GM21447 (cell line): Measurements from ENCODE around the gene BCL2L1.

ENCODE experiments used
- ATAC-seq: cut with Tn5 transposase; IDR thresholded peaks from one replicate; pipeline ENCODE4 v1.9.1; 2021; ENCODE audit not compliant: unreplicated experiment

The BCL2L1 gene

DNA sequence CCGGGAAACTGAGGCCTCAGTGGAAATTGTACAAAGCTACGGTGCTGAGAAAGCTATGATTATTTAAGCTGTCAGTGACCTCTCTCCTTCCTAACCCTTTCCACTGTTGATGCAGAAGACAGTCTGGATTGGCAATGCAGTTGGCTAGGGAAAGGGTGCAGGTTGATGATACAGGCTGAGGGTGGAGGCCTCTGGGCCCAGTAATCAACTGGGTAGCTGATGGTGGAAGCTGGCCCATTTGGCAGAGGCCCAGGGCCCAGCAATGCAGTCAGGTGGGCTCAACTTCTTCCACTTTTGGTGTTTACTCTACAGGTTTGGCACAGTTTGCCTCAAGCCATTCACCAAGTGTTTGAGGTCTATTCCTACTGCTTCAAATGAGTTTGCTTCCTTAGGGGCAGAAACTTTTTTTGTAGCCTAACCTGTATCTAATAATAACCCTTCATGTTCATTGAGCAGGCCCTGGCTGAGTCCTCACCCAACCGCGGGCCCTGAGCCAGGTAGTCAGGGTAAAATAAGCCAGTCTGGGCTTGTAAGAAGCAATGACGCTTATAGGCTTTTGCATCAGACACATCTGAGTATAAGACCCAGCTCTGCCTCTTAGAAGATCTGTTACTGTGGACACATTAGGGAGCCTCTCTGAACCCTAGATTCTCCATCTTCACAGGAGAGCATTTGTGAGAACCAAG is 12.1 kb downstream of the BCL2L1 start:
- ATAC-seq, result no peak

DNA sequence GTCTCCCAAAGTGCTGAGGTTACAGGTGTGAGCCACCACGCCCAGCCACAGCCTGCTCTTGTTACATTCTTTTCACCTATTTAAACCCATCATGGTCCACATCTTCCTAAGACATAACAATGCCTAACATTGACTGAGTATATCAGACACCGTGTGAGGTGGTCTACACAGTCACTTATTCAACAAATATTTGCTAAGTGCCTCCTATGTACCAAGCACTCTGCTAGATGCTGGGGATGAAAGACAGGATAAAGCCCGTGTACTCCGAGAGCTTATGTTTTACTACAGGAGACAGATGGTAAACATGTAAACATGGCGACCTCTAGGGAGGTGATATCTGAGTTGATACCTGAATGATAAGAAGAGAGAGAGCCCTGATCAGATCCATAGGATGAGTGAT is 12.7 kb downstream of the BCL2L1 start:
- ATAC-seq, result no peak

DNA sequence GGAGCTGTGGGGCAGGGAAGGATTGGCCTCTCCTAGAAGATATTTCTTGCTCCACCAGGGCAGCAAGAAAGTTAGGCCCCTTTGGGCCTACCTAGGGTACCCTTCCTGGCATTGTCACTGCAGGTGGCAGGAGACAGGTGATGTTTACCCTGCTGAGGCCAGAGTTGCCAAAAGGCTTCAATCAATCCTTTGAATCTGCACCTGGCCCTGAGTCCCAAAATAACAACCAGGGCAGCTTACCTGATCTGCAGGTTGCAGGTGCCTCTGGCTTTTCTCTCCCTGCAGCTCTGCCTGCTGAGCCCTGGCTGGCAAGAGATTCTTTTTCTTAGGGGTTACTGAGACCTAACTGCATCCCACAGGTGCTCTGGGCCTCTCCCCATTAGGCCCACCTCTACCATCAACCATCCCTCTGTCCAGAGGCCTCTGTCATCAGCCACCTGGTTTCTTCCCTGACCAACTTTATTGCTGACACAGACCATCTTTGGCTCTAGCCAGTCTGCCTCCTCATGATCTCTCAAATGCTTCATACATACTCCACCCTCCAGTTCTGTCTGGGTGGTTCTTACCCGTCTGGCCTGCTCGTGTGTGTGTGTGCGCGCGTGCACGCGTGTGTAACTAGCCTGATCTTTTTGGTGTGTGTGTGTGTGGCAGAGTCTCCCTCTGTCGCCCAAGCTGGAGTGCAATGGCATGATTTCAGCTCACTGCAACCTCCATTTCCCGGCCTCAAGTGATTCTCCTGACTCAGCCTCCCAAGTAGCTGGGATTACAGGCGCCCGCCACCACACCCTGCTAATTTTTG is 13.7 kb downstream of the BCL2L1 start:
- ATAC-seq, result no peak

DNA sequence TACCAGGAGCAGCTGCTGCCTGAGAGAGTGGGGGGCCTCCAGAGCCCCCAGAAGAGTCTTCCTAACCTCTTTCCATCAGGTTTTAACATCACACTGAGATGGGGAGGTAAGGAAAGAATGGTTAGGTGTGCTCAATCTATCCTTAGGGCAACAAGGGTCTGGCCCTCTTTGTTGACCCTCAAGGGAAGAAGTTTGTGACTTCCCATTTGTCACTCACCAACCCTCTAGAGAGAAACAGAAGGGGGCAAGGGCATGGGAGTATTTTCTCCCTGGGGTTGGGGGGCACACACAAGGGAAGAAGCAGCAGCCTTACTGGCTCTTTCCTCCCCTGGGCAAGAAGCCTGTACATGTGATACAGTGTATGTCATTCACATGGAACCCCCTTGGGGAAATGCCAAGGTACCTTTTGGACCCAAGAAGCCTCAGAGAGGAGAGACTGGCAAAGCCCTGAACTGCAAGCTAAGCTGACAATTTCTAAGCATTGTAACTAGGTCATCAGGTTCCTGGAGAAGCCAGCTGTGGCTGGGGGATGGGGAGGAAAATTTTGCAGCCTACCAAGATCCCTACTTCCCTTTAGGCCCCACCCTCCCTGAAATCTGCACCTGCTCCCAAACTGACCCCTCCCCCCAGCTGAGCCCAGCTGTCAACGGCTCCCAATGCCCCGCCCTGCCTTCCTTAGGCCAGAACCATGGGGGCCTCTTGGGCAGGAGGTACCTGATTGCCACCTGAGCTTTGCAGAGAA is 14.5 kb downstream of the BCL2L1 start:
- no peak for ATAC-seq

DNA sequence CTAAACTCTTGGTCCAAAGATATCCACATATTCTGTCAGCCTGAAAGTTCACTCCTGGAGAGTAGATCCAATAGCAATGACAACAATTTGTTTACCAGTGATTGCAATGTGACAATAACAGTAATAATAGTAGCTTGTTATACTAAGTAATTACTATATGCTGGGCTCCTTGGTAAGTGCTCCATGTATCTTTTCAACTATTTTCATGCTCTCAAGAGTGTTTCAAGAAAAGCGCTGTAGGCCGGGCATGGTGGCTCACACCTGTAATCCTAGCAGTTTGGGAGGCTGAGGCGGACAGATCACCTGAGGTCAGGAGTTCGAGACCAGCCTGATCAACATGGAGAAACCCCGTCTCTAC is 15.4 kb downstream of the BCL2L1 start:
- no peak for ATAC-seq

DNA sequence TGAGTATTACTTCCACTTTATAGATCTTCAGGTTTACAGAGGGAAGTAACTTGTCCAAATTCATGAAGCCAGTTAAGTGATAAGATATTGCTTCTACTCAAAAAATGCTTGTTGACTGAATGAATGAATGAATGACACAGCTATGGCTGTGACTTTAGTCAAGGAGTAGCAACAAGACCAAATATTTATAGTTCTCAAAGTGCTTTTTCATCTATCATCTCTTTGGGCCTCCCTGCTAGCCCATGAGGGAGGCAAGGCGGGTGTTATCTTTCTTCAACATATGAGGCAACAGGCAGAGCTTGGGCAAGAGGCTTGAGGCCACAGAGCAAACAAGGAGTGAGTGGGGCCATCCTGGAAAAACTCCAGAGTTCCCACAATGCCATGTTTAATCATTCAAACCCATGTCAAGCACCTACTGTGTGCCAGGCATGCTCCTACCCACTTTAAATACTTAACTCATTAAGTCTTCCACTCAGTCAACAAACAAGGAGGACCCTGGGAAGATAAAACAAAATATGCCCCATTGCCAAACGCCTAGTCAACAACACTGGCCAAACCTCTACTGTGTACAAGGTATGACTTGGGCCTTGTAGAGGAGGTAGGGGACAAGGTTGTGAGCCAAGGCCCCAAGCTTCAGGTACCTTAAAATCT is 15.9 kb downstream of the BCL2L1 start:
- no peak for ATAC-seq

DNA sequence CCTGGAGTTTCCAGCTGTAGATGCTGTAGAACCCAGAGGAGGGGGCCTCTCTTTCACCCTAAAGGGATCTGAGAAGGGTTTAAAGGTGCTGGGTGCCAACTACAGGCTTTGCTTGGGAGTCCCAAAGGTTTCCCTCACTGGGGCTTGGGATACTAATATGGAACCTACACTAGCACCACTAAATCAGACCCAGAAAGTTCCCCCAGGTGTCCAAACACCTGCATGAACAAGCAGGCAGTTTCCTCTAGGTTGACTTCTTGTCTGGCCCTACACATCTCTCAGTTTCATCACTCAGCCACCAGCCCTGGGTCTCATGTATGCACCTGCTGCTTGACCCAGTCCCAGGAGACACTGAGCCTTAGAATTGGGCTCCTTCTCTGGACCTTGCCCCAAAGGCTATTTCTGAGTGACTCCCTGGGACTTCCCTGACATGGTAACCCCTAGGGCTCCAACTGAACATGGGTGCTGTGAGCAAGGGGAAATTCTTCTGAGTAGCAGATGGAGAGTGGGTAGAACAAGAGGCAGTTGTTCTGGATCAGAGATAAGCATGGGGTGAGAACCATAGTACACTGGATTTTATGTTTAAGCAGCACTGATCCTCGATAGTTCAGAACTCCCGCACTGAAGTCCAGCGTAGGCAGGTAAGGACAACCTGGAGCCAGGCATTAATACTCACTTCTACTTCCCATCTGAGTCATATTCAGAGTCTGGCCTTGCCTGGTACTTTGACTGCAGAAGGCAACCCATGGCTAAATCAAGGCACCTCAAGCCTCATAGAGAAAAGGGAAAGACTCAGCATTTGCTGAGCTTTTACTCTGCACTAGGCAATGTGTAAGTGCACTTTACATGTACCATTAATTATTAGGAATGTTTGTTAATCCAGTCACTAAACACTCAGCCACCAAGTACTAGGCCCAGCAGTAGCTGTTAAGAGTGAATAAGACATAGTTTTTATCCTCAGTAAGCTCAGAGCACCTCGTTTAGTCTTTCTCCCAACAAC is 16.8 kb downstream of the BCL2L1 start:
- peak; percentile 91 for ATAC-seq

DNA sequence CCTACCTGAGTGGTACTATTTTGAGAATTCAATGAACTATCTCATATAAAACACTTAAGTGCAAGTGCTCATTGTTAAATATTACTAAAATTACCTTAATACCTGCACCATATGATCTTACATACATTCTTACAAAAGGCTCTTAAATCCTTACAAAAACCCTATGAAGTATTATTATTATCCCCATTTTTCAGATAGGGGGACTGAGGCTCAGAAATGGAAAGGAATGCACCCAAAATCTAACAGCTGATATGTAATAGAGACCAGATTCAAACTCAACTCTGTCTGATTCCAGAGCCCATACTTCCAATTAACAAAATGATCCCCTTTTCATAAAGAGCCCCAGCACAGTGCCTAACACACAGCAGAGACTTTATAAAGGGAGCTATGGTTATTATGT is 17.5 kb downstream of the BCL2L1 start:
- peak; percentile 26 for ATAC-seq

DNA sequence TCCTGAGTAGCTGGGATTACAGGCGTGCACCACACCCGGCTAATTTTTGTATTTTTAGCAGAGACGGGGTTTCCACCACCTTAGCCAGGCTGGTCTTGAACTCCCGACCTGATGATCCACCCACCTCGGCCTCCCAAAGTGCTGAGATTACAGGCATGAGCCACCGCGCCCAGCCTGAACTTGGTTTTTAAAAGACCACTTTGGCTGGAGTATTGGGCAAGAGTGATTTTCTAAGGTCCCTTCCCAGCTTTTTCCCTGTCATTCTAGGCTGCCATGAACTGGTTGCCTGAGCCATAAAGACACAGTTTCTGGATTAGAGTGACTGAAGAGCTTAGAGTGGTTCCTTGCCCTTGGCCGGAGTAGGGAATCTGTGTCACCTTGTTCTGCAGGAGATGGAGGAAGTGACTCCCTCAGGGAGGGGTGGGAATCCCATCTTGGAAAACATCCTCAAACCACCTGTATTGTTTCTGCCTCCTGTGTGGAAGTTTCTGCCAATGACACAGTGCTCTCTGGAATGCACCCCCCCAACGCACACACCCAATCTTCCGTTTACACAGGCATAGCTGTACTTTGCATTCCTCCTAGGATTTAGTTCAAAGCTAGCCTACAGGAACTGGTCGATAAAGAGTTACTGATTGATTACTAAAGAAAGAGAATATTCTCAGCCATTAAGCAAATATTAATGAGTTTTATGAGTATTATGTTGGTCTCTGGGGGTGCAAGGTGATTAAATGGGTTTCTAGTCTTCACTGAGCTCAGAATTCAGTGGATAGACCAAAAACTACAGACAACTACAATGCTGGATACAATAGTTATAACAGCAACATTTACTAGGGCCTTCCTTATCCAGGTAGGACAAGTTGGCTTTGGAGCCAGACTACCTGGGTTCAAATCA is 18.2 kb downstream of the BCL2L1 start:
- no peak for ATAC-seq

DNA sequence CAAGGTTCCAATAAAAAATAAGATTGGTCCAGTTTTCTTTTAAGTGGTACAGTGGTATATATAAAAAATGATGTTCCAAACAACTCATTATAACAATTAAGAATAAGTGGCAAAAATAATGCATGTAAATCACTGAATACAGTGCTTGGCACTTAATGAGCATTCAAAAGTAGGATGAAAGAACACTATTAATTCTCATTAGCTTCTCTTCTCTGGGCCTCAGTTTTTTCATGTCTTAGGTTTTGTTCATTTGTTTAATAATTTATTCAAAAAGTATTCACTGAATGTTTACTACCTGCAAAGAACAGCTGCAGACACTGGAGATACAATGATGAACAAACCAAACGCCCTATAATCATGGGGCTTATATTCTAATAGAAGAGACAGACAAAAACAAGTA is 21.1 kb downstream of the BCL2L1 start:
- no peak for ATAC-seq

DNA sequence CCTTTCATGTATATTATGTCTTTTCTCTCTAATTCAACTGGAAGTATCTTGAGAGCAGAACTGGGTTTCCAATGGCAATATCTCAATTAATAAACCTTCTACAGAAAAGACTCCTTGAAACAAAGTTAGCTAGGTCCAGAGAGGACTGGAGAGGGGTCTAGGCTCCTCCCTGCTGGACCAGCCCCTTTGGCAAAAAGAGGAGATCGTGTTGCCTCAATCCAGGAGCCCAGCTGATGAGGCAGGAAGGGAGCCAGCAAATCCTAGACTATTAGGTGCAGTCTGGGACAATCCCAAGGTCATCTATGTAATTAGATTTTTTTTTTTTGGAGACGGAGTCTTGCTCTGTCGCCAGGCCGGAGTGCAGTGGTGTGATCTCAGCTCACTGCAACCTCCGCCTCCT is 21.9 kb downstream of the BCL2L1 start:
- no peak for ATAC-seq

DNA sequence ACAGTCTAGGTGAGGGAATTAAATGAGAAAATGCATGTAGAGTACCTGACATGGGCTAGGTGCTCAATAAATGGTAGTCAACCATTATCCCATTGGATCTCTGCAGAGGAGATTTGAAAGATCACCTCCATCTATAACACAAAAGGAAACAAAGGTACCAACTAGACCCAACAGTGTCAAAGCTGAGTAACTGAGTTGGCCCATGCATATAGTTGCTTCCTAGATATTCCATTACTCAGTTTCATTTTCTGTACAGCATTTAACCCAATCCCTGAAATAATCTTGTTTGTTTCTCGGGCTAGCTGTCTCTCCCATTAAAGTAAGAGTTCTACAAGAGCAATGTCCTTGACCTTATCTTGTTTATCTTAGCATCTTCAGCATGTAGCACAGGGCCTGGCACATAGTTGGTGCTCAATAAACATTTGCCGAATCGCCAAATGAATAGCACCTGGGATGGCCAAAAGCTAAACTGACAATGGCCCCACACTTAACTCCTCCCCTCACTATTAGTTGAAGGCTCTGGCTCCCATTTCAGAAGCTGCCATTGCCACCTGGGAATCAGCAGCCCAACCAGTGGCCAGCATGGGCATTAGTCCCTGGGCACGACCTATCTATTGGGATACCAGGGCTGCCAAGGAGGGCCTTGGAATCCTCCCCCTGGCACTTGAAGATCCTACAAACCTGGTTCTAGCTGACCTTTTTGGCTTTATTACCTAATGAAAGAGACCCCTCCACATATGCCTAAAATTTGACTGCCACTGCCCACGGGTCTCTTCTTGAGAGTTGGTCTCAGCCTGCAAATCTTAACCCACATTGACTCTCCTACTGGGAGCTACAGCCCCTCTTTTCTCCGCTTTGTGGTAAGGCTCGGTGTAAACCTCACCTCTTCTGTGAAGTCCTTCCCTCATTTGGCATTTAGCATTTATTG is 22.6 kb downstream of the BCL2L1 start:
- ATAC-seq, result no peak

DNA sequence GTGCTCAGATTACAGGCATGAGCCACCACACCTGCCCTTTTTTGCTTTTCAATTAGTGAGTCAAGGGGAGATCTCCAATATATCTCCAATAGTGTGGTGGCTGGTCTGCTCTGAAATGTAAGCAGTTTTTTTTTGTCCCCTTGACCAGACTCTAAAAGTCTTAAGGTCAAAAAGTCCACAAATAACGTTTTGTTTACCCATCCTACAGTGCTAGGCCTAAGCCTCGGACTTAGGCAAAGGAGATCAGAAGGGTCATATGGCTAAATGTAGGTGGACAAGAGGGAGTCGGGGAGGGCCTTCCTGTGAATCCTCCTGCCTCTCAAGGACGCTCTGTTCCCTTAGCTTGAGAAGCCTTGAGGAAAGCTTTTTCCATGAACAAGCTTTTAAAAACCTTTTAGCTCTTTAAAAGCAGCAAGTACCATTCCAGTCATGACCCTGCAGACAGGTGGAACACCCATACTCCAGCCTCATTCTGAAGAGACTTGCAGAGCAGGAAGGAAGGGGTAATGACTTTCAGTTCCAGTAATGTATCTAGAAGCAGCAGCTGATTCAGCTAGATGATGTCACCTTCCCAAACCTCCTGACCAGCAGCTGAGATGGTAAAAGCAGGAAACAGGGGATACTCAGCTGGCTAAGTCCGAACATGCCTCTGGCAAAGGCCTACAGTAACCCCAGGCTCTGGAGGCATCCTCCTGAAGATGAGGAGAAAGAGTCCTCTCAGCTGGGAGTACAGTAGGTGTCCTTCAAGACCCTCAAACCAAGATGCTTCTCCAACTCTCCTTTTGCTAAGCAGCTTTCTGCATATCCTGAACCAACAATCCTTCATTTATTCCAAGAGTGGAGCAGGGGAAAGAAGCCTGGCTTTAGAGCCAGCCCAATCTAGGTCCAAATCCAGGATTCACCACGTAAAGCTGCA is 23.6 kb downstream of the BCL2L1 start:
- peak; percentile 98 for ATAC-seq

DNA sequence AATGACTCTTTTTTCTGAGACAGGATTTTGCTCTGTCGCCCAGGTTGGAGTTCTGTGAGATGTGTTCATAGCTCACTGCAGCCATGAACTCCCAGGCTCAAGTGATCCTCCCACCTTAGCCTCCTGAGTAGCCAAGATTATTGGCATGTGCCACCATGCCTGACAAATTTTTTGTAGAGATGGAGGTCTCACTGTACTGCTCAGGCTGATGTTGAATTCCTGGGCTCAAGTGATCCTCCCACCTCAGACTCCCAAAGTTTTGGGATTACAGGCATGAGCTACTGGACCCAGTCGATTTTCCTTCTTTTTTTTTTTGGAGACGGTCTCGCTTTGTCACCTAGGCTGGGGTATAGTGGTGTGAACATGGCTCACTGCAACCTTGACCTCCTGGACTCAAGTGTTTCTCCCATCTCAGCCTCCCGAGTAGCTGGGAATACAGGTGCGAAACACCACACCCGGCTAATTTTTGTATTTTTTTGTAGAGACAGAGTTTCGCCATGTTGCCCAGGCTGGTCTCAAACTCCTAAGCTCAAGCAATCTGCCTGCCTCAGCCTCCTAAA is 24.3 kb downstream of the BCL2L1 start:
- no peak for ATAC-seq

DNA sequence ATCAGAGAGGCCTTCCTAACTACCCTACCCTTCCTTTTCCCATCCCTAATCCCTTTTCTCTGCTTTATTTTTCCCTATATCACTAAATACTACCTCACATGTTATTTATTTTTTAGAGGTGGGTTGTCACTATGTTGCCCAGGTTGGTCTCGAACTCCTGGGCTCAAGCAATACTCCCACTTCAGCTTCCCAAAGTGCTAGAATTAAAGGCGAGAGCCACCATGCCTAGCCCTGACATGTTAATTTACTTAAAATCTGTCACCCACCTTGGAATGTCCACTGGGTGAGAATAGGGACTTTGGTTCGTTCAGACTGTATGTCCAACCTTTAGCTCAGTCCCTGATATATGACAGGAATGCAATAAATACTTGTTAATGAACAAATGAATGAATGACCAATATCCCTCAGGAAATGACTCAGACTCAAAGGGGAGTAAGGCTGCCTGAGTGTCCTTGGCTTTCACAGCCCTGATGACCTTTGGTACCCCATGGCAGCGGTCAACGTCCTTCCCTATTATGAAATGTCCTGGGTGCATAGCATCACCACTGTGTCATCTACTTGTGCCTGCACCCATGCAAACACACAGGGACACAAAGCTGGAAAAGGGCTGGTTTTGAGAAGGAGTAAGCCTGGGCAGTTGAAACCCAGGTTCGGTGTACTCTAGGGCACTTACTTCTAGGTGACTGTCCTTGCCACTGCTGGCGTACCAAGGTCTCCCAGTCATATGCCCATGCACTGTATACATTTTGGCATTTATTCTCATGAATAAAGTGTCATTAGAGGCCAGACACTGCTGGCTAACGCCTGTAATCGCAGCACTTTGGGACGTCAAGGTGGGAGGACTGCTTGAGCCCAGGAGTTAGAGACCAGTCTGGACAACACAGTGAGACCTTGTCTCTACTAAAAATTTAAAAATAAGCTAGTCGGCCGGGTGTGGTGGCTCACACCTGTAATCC is 26.5 kb downstream of the BCL2L1 start:
- ATAC-seq, result no peak
